H54 (cell line): ENCODE data around the gene NCOA3.

Experiments used
- DNase-seq: peaks from one replicate; pipeline ENCODE4 v3.0.0; 2011; ENCODE audit warnings: low spot score, mixed read lengths; ENCODE audit not compliant: insufficient read length
- FAIRE-seq: peaks from 3 replicates; lab custom pipeline; 2011; peaks lifted over from hg19 to GRCh38; lab: Jason Lieb, UNC
- POLR2A ChIP-seq: IDR thresholded peaks from 2 replicates; pipeline ENCODE4 v1.6.1; 2011; ENCODE audit warnings: low read depth, mild to moderate bottlenecking, low read length

Gene NCOA3

DNA sequence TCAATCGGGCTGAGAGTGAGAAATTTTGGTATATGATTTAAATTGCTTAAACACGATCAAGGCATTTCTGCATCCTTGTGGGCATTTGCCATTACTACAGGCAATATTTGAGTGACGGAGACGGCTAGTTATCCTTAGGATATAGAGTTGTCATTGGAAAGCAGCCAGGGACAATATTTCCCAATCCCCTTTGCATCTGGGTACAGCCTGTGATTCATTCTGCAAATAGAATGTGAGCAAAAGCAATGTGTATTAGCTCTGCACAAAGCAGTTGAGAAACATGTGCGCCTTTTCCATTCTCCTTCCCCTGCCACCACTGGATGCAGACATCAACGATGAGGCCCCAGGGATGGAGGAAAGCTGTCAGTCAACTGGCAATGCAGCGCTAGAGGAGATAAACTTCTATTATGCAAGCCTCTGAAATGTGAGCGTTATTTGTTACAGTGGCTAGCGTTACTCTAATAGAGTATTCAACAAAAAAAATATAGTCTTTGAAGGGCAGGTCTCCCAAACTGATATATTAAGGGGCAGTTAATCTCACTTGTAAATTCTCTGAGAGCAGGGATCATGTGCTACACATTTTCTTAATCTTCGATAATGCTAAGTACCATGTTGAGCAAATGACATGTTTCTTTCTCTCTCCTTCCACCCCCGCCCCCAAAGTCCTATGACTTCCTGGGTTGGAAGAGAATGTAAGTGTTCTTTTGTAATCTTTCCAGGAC is 37.1 kb upstream of the NCOA3 start:
- TF ChIP-seq POLR2A = no peak
- FAIRE-seq (peak; percentile 92), DNase-seq (peak; percentile 67)

DNA sequence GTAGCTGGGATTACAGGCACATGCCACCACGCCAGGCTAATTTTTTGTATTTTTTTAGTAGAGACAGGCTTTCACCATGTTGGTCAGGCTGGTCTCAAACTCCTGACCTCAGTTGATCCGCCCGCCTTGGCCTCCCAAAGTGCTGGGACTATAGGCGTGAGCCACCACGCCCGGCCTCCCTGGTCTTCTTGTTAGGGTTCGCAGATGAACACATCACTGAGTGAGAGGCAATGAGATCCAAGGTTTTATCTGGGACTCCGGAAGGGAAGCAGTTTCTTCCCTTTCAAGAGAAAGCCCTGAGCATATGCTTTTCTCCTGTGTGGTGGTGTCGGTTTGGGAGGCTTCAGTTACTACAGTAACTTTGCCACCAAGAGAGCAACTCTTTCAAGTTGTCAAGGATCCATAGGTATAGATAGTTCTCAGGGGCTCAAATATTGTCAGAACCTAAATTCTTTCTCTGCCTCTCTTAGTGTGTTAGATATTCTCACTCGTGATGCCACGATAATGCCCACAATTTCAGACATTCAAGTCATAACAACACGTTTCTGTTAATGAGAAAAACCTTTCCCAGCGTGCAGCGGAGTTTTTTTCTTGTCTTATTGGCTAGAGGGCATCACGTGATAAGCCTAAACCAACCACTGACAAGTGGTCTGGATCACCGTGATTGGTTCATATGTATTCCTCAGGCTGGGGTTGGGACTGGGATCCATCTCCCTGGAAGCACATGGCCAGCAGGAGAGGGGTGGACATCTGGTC is 36.2 kb upstream of the NCOA3 start:
- FAIRE-seq (no peak), DNase-seq (no peak)
- no peak for TF ChIP-seq POLR2A

DNA sequence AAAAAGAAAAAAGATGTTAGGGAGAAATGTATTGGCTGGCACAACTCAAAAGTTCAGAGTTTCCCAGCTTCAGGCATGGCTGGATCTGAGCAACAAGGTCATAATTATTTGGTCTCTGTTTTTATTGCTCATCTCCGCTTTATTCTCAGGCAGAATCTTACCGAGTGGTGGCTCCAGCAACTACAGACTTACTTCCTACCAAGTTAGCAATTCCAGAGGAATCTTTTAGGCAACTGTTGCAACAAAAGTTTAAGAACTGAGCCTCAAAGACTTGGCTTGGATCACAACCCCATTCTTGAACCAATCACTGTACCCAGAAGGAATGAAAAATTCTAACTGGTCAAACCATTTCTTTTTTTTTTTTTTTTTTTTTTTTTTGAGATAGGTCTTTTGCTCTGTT is 35.5 kb upstream of the NCOA3 start:
- DNase-seq = no peak
- no peak for FAIRE-seq

DNA sequence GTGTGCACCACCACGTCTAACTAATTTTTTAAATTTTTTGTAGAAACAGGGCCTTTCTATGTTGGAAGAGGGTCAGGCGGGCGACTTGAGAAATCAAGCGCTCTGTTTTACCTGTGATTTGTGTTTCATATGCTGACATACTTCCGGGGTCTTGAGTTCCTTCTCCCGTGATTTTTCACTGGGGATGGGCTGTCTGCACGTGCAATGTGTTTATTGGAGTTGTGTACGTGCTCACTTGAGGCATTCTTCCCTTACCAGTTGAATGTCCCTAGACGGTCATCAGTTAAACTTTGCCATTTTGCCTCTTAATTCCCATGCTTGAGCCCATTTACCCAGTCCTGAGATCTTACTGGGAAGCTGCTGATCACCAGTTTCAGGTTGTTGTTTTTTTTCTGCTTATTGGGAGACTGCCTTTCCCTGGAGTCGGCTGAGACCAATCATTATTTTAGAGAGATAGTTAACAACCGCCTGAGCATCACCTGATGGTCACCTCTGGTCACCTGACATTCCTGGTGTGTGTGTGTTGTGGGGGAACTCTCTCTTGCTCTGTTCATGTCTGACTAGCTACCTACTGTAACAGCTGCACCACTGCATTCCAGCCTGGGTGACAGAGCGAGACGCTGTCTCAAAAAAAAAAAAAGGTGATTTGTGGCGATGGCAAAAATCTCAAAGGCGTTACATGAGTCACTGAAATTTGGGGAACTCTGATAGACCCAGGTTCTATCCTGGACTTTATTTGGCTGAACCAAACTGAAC is 34.8 kb upstream of the NCOA3 start:
- FAIRE-seq (no peak), DNase-seq (no peak)
- no peak for TF ChIP-seq POLR2A

More for the DNA sequence above, 35.5 kb upstream of the NCOA3 start:
- TF ChIP-seq POLR2A = no peak

DNA sequence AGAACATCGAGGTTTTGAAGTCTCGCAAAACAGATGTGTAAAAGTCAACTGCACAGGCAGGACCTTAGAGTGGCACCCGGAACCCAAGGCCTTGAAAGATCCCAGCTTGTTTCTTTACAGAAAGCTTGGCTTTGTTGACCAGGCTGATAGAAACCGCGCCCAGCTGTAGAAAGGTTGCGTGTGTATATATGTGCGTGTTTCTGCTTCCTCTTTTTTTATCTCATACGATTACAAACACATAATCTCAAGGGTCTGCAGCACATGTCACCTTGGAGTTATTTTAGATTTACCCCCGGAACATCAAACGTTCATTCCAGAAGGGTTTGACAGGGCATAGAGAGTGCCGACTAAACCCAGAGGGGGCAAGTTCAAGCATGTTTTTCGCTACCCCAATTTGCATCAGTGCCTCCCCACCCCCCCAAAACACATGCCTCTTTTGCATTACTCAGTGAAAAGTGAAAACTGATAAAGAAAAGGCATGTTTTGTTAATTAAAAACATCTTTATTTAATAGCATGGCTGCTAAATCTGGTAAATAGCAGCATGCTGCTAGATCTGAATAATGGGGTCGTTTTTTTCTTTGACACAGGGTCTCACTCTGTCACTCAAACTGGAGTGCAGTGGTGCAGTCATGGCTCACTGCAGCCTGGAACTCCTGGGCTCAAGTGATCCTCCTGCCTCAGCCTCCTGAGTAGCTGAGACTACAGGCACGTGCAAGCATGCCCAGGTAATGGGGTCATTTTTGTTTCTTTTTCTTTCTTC is 33.2 kb upstream of the NCOA3 start:
- FAIRE-seq (no peak), DNase-seq (no peak)
- no peak for TF ChIP-seq POLR2A

DNA sequence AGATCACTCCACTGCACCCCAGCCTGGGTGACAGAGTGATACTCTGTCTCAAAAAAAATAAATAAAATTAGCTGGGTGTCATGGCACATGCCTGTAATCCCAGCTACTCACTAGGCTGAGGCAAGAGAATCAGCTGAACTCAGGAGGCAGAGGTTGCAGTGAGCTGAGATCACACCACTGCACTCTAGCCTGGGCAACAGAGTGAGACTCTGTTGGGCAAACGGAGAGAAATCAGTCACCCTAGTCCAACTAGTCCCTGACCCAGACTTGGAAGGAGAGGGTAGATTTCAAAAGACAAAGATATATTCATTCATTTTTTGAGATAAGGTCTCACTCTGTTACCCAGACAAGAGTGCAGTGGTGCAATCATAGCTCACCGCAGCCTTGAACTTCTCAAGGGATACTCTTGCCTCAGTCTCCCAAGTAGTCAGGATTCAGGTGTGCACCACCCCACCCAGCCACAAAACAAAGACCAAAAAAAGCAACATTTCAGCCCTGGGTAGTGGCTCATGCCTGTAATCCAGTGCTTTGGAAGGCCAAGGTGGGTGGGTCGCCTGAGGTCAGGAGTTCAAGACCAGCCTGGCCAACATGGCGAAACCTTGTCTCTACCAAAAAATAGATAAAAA is 26.2 kb upstream of the NCOA3 start:
- FAIRE-seq = no peak
- no peak for TF ChIP-seq POLR2A

DNA sequence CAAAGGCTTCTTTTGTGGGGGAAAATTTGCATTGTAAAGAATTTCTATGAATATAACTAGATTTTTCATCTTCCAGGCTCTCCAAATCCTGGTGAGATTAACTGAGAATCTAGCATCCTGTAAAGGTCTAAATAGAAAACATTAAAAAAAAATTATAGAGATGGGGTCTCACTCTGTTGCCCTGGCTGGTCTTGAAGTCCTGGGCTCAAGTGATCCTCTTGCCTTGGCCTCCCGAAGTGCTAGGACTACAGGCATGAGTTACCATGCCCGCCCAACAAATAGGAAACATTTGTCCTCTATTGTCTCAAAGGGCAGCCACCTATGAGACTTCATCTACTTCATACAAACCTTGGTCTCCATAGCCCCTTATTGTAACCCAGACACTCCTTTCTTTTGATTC is 25.2 kb upstream of the NCOA3 start:
- FAIRE-seq (no peak), DNase-seq (no peak)
- TF ChIP-seq POLR2A = no peak

More for the DNA sequence above, 26.2 kb upstream of the NCOA3 start:
- DNase-seq = no peak

DNA sequence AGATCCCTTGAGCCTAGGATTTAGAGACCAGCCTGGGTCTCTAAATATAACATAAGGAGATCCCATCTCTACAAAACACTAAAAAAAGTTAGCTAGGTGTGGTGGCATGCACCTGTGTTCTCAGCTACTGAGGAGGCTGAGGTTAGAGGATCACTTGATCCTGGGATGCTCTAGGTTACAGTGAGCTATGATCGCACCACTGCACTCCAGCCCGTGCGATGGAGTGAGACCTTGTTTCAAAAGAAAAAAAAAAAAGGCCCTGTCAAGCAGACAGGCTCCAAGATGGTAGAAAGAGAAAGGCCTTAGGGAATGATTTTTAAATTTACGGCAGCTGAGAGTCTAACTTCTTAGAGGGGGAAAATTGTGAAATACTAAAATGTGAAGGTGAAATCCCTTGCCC is 22.6 kb upstream of the NCOA3 start:
- no peak for TF ChIP-seq POLR2A
- DNase-seq (no peak), FAIRE-seq (no peak)

DNA sequence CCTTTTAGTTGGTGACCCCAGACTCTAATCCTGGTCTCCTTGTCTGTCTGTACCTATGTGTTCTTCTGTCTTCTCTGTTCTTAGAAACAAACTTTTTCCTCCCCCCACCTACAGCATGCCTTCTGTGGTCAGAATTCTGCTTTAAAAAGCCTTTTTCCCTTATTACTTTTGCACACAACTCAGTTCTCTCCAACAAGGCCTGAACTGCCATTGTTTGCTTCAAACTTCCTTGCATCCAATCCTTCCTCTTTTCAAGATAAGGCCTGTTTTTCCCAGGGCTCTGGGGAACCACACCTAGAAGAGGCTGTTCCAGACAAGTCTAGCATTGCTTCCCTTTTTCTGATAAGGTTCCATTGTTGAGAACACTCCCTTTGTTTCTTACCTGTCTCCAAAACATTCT is 22.2 kb upstream of the NCOA3 start:
- DNase-seq (no peak), FAIRE-seq (no peak)
- TF ChIP-seq POLR2A = no peak

DNA sequence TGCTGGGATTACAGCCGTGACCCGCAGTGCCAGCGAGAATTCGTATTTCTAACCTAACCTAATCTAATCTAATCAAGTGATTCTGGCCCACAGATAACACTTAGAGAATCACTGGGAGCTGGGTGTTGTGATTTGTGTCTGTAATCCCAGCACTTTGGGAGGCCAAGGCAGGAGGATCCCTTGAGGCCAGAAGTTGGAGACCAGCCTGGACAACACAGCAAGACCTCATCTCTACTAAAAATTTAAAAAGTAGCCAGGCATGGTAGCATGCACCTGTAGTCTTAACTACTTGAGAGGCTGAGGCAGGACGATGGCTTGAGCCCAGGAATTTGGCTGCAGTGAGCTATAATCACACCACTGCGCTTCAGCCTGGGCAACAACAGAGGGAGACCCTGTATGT is 21.4 kb upstream of the NCOA3 start:
- no peak for FAIRE-seq
- no peak for DNase-seq
- no peak for TF ChIP-seq POLR2A

DNA sequence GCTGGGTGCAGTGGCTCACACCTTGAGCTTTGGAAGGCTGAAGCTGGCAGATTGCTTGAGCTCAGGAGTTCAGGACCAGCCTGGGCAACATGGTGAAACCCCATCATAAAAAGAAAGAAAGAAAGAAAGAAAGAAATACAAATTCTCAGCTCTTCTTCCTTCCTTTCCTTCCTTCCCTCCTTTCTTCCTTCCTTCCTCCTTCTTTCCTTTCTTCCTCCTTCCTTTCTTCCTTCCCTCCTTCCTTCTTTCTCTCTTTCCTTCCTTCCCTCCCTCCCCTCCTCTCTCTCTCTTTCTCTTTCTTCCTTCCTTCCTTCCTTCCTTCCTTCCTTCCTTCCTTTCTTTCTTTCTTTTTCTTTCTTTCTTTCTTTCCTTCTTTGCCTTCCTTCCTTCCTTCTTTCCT is 21.0 kb upstream of the NCOA3 start:
- FAIRE-seq (no peak), DNase-seq (no peak)
- TF ChIP-seq POLR2A = no peak

DNA sequence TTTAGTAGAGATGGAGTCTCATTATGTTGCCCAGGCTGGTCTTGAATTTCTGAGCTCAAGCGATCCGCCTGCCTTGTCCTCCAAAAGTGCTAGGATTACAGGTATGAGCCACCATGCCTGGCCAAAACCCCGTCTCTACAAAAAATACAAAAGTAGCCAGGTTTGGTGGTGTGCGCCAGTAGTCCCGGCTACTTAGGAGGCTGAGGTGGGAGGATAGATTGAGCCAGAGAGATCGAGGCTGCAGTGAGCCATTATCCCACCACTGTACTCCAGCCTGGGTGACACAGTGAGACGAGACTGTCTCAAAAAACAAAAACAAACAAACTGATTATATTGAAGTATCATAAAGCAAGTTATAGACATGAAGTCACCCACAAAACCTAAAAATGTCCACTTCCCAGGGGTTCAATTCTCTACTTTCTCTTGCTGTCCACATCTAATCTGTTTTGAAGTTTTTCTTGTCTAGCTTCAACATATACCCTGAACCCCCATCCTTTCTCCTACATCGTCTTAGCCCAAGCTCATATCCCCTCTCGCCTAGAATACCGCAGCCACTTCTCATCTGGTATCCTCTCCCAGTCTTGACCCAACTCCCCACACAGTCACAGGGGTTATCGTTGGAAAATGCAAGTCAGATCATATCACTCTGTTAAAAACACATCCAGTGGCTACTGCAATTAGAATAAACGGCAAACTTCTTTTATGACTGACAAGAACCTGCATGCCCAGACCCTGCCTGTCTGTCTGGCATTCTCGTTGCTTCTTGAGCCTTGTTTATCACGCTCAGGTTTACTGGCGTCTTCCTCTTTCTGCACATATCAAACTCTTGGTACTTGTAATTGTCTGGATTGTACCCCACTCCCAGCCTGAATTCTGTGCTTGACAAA is 20.1 kb upstream of the NCOA3 start:
- FAIRE-seq = no peak
- DNase-seq = no peak
- no peak for TF ChIP-seq POLR2A
